IPS-NIHi11 (cell line): ENCODE data around the gene TPP2.

Source experiments
- DNase-seq: peaks from one replicate; pipeline ENCODE4 v3.0.0; 2012; ENCODE audit warnings: mixed read lengths, low spot score

Gene TPP2

GRCh38 chr13:102596147-102597028 lies at the start of gene TPP2:
Gene TPP2, plus strand, starts transcription at chr13:102596986. Its CDS starts 53 bp downstream, at chr13:102597039.
- peak; percentile 98 for DNase-seq

GRCh38 chr13:102548811-102549210 lies 48.0 kb upstream of the TPP2 start:
- DNase-seq: no peak

GRCh38 chr13:102550507-102550906 lies 46.3 kb upstream of the TPP2 start:
- DNase-seq: peak; percentile 24

- peak; percentile 40 for DNase-seq
Observed at GRCh38 chr13:102555914-102556553, 40.8 kb upstream of the TPP2 start.

- no peak for DNase-seq
Observed at GRCh38 chr13:102556806-102557205, 40.0 kb upstream of the TPP2 start.

GRCh38 chr13:102558029-102558428 lies 38.8 kb upstream of the TPP2 start:
- DNase-seq: no peak

- no peak for DNase-seq
Observed at GRCh38 chr13:102561933-102562332, 34.9 kb upstream of the TPP2 start.

GRCh38 chr13:102563267-102563666 lies 33.5 kb upstream of the TPP2 start:
- DNase-seq: no peak

GRCh38 chr13:102564564-102564963 lies 32.2 kb upstream of the TPP2 start:
- DNase-seq: no peak

GRCh38 chr13:102566513-102566912 lies 30.3 kb upstream of the TPP2 start:
- no peak for DNase-seq

- DNase-seq: no peak
Observed at GRCh38 chr13:102567857-102568256, 28.9 kb upstream of the TPP2 start.

GRCh38 chr13:102569488-102569887 lies 27.3 kb upstream of the TPP2 start:
- DNase-seq: no peak

- peak; percentile 13 for DNase-seq
Observed at GRCh38 chr13:102571075-102571474, 25.7 kb upstream of the TPP2 start.

- no peak for DNase-seq
Observed at GRCh38 chr13:102572323-102572722, 24.5 kb upstream of the TPP2 start.

GRCh38 chr13:102580552-102581169 lies 16.1 kb upstream of the TPP2 start:
- peak; percentile 58 for DNase-seq

- DNase-seq: no peak
Observed at GRCh38 chr13:102582256-102582655, 14.5 kb upstream of the TPP2 start.

GRCh38 chr13:102584434-102584833 lies 12.4 kb upstream of the TPP2 start:
- no peak for DNase-seq

- DNase-seq: no peak
Observed at GRCh38 chr13:102586615-102587014, 10.2 kb upstream of the TPP2 start.

GRCh38 chr13:102587916-102588315 lies 8.9 kb upstream of the TPP2 start:
- DNase-seq: no peak

- DNase-seq: no peak
Observed at GRCh38 chr13:102589301-102589822, 7.4 kb upstream of the TPP2 start.

GRCh38 chr13:102591988-102592781 lies 4.6 kb upstream of the TPP2 start:
- DNase-seq: peak; percentile 54

GRCh38 chr13:102593466-102593865 lies 3.3 kb upstream of the TPP2 start:
- DNase-seq: no peak
